Measurements from ENCODE around the gene NFYC. TPM values are rescaled to one million over a fixed set of nuclear protein-coding genes. Genes with fewer than 3 reads are reported as not detected.

The NFYC gene
- total RNA-seq, 2 donors from 2014 or later: 43.6 to 59.0 TPM

GRCh38 chr1:40704817-40705733, 13.6 kb downstream of the NFYC start:
- Histone ChIP-seq H3K27me3 (ENCODE audit: control insufficient read depth, insufficient read depth, low read length, poor library complexity, severe bottlenecking) (no peaks in the 10 kb centered on the region), H3K4me1 (ENCODE audit: control insufficient read depth, insufficient read depth, low read length) (peaks cover 9% of the 10 kb centered on the region), H3K9ac (ENCODE audit: extremely low read depth, low read length, poor library complexity, severe bottlenecking) (no peak overlapping the region), H3K27ac (ENCODE audit: low read depth, low read length) (no peak overlapping the region), H3K36me3 (ENCODE audit: control insufficient read depth, insufficient read depth, low read length) (no peaks in the 10 kb centered on the region), H3K4me3 (ENCODE audit: low read length) (no peak overlapping the region), H3K9me3 (ENCODE audit: control insufficient read depth, low read length) (no peaks in the 10 kb centered on the region)
- H3K4me1 Mint-ChIP-seq: peaks cover 20% of the 10 kb centered on the region
- no peaks in the 10 kb centered on the region for H3K27me3 Mint-ChIP-seq (ENCODE audit: insufficient read depth)
- no peak for TF ChIP-seq CTCF (conservative IDR thresholded peaks at IDR 0.05)
- H3K27ac Mint-ChIP-seq: no peak overlapping the region
- DNase-seq: no peak
- WGBS, 2 experiments (ENCODE audit: insufficient coverage in 1 of 2, insufficient read length in 1 of 2): 94 to 100% methylated on average over 2 to 3 of the region's 3 CpGs
- no peaks in the 10 kb centered on the region for H3K9me3 Mint-ChIP-seq
- no peaks in the 10 kb centered on the region for H3K36me3 Mint-ChIP-seq (ENCODE audit: low read depth)
- H3K4me3 Mint-ChIP-seq: no peak overlapping the region

- H3K36me3 Mint-ChIP-seq (ENCODE audit: low read depth): no peaks in the 10 kb centered on the region
- Histone ChIP-seq H3K9ac (ENCODE audit: extremely low read depth, low read length, poor library complexity, severe bottlenecking) (no peak overlapping the region), H3K9me3 (ENCODE audit: control insufficient read depth, low read length) (no peaks in the 10 kb centered on the region), H3K27me3 (ENCODE audit: control insufficient read depth, insufficient read depth, low read length, poor library complexity, severe bottlenecking) (no peaks in the 10 kb centered on the region), H3K4me3 (ENCODE audit: low read length) (no peak overlapping the region), H3K4me1 (ENCODE audit: control insufficient read depth, insufficient read depth, low read length) (peaks cover 14% of the 10 kb centered on the region), H3K27ac (ENCODE audit: low read depth, low read length) (no peak overlapping the region), H3K36me3 (ENCODE audit: control insufficient read depth, insufficient read depth, low read length) (no peaks in the 10 kb centered on the region)
- H3K4me3 Mint-ChIP-seq: no peak overlapping the region
- H3K27ac Mint-ChIP-seq: no peak overlapping the region
- 95 to 100% methylated on average over 2 to 4 of the region's 4 CpGs for WGBS, 2 experiments (ENCODE audit: insufficient coverage in 1 of 2, insufficient read length in 1 of 2)
- H3K9me3 Mint-ChIP-seq: no peaks in the 10 kb centered on the region
- H3K27me3 Mint-ChIP-seq (ENCODE audit: insufficient read depth): no peaks in the 10 kb centered on the region
- no peak for TF ChIP-seq CTCF (conservative IDR thresholded peaks at IDR 0.05)
- peaks cover 34% of the 10 kb centered on the region for H3K4me1 Mint-ChIP-seq
- no peak for DNase-seq
Measured at GRCh38 chr1:40706626-40707025, 15.1 kb downstream of the NFYC start.

GRCh38 chr1:40708750-40709099, 17.2 kb downstream of the NFYC start:
- H3K36me3 ChIP-seq (ENCODE audit: control insufficient read depth, insufficient read depth, low read length): peaks cover 9% of the 10 kb centered on the region
- H3K36me3 Mint-ChIP-seq (ENCODE audit: low read depth): peaks cover 13% of the 10 kb centered on the region
- peaks cover 39% of the 10 kb centered on the region for H3K4me1 Mint-ChIP-seq
- peak overlapping the region; percentile 100 for H3K27ac Mint-ChIP-seq
- peak overlapping the region; percentile 93 for H3K27ac ChIP-seq (ENCODE audit: low read depth, low read length)
- H3K9ac ChIP-seq (ENCODE audit: extremely low read depth, low read length, poor library complexity, severe bottlenecking): peak overlapping the region; percentile 97
- H3K27me3 ChIP-seq (ENCODE audit: control insufficient read depth, insufficient read depth, low read length, poor library complexity, severe bottlenecking): no peaks in the 10 kb centered on the region
- H3K4me3 Mint-ChIP-seq: peak overlapping the region; percentile 94
- no peak for DNase-seq
- no peaks in the 10 kb centered on the region for H3K27me3 Mint-ChIP-seq (ENCODE audit: insufficient read depth)
- peak overlapping the region; percentile 91 for H3K4me3 ChIP-seq (ENCODE audit: low read length)
- H3K4me1 ChIP-seq (ENCODE audit: control insufficient read depth, insufficient read depth, low read length): peaks cover 17% of the 10 kb centered on the region
- no peaks in the 10 kb centered on the region for H3K9me3 ChIP-seq (ENCODE audit: control insufficient read depth, low read length)
- no peak for TF ChIP-seq CTCF (conservative IDR thresholded peaks at IDR 0.05)
- no peaks in the 10 kb centered on the region for H3K9me3 Mint-ChIP-seq
- 0 to 9% methylated on average over 3 of the region's 3 CpGs for WGBS, 2 experiments (ENCODE audit: insufficient coverage in 1 of 2, insufficient read length in 1 of 2)
